H1 (cell line): ENCODE measurements around the gene MYH11. TPM values are rescaled to one million over a fixed set of nuclear protein-coding genes. Genes with fewer than 3 reads are reported as not detected.

ENCODE experiments used
- ASH2L ChIP-seq: fragments of 200-600, 300-600 bp; sonication (generic); IDR thresholded peaks from one replicate; pipeline ENCODE4 v1.7.1; 2017; ENCODE audit warnings: low read length
- BACH1 ChIP-seq: IDR thresholded peaks from 2 replicates; pipeline ENCODE4 v1.6.1; 2012; ENCODE audit warnings: low read length, improper control_type of control experiment
- EP300 ChIP-seq, 2 experiments: IDR thresholded peaks; 1 replicate in 1 of 2; 2 replicates in 1 of 2; pipeline ENCODE4 v1.6.1; 2011 to 2012; ENCODE audit warnings: low read depth in 2 of 2, low read length in 2 of 2, mild to moderate bottlenecking in 2 of 2, borderline replicate concordance in 1 of 2, inconsistent platforms in 1 of 2, moderate library complexity in 1 of 2
- JUN ChIP-seq: IDR thresholded peaks from 2 replicates; pipeline ENCODE4 v1.6.1; 2011; ENCODE audit warnings: low read depth, mild to moderate bottlenecking, improper control_type of control experiment, low read length
- JUND ChIP-seq: IDR thresholded peaks from 2 replicates; pipeline ENCODE4 v1.6.1; 2011; ENCODE audit warnings: mild to moderate bottlenecking, improper control_type of control experiment, low read length
- MAFK ChIP-seq: IDR thresholded peaks from 2 replicates; pipeline ENCODE4 v1.6.1; 2012; ENCODE audit warnings: low read depth, mild to moderate bottlenecking, improper control_type of control experiment, low read length
- SIX5 ChIP-seq: IDR thresholded peaks from 2 replicates; pipeline ENCODE4 v1.6.1; 2011; ENCODE audit warnings: mild to moderate bottlenecking, low read depth, low read length
- SP2 ChIP-seq: IDR thresholded peaks from 2 replicates; pipeline ENCODE4 v1.6.1; 2012; ENCODE audit warnings: mild to moderate bottlenecking, low read length, inconsistent platforms
- polyA plus RNA-seq, 7 experiments: library from polyadenylated mRNA; depleted of rRNA in 3 of 7; stranded (reverse) in 5 of 7; unstranded in 2 of 7; fragments of >200 nt in 5 of 7; fragments of 200-250 nt in 2 of 7; gene quantifications; 1 replicate in 5 of 7; 2 replicates in 1 of 7; 4 replicates in 1 of 7; pipeline versions ENCODE4 v1.2.1 to v1.2.3, GENCODE V29; 2011 to 2013; ENCODE audit warnings: missing spikeins in 2 of 7, mixed read lengths in 2 of 7
- total RNA-seq: library from RNA; stranded (reverse); fragmentation: NEBNext Ultra II Directional; extraction: Animal tissue kit (Norgen Biotek cat#: 25700); gene quantifications from 2 replicates; pipeline ENCODE4 v1.2.1, GENCODE V29; 2021
- TF ChIP-seq, protein P1 (sequence below): fragments of 300-600 bp; sonication (generic); IDR thresholded peaks from 2 replicates; pipeline ENCODE4 v1.7.1; 2012; ENCODE audit warnings: low read length, moderate library complexity, mild to moderate bottlenecking, inconsistent platforms; ENCODE audit not compliant: insufficient replicate concordance
- TF ChIP-seq, protein P2 (sequence below): IDR thresholded peaks from 2 replicates; pipeline ENCODE4 v1.6.1; 2011; ENCODE audit warnings: low read length, improper control_type of control experiment

MYH11 gene
- total and polyA plus RNA-seq, 2 of the 8 experiments (the other 6 are each of a cell fraction or from before 2014, with no cell fraction given): 0.11 to 0.78 TPM

DNA sequence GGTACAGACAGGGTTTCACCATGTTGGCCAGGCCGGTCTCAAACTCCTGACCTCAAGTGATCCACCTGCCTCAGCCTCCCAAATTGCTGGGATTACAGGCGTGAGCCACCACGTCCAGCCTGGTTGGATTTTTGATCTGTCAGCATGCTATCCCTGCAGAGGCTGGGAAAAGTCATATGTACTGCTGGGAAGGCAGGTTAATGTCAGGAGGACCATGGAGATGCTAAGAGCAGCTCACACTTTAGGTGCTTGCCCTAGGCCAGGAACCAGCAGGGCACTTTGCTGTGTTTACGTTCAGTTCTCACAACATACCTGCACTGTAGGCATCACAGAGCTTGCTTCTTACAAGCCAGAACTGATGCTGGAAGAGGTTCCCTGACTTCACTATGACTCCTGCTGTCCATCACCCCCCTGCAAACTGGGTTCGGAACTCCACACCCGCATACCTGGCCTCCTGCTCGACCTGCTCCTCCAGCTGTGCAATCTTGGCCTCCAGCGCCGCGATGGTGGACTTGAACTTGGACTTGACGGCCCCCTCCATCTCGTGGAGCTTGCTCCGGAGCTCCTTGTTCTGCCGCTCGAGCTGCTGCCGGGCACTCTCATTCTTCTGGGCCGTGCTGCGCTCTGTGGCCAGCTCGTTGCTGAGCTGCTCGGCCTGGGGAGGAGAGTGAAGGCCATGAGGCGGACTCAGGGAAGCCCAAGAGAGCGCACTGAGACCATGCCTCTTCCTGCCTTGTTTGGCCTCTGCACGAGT, 140.0 kb downstream of the MYH11 start (continued):
- TF ChIP-seq, protein P1, sequence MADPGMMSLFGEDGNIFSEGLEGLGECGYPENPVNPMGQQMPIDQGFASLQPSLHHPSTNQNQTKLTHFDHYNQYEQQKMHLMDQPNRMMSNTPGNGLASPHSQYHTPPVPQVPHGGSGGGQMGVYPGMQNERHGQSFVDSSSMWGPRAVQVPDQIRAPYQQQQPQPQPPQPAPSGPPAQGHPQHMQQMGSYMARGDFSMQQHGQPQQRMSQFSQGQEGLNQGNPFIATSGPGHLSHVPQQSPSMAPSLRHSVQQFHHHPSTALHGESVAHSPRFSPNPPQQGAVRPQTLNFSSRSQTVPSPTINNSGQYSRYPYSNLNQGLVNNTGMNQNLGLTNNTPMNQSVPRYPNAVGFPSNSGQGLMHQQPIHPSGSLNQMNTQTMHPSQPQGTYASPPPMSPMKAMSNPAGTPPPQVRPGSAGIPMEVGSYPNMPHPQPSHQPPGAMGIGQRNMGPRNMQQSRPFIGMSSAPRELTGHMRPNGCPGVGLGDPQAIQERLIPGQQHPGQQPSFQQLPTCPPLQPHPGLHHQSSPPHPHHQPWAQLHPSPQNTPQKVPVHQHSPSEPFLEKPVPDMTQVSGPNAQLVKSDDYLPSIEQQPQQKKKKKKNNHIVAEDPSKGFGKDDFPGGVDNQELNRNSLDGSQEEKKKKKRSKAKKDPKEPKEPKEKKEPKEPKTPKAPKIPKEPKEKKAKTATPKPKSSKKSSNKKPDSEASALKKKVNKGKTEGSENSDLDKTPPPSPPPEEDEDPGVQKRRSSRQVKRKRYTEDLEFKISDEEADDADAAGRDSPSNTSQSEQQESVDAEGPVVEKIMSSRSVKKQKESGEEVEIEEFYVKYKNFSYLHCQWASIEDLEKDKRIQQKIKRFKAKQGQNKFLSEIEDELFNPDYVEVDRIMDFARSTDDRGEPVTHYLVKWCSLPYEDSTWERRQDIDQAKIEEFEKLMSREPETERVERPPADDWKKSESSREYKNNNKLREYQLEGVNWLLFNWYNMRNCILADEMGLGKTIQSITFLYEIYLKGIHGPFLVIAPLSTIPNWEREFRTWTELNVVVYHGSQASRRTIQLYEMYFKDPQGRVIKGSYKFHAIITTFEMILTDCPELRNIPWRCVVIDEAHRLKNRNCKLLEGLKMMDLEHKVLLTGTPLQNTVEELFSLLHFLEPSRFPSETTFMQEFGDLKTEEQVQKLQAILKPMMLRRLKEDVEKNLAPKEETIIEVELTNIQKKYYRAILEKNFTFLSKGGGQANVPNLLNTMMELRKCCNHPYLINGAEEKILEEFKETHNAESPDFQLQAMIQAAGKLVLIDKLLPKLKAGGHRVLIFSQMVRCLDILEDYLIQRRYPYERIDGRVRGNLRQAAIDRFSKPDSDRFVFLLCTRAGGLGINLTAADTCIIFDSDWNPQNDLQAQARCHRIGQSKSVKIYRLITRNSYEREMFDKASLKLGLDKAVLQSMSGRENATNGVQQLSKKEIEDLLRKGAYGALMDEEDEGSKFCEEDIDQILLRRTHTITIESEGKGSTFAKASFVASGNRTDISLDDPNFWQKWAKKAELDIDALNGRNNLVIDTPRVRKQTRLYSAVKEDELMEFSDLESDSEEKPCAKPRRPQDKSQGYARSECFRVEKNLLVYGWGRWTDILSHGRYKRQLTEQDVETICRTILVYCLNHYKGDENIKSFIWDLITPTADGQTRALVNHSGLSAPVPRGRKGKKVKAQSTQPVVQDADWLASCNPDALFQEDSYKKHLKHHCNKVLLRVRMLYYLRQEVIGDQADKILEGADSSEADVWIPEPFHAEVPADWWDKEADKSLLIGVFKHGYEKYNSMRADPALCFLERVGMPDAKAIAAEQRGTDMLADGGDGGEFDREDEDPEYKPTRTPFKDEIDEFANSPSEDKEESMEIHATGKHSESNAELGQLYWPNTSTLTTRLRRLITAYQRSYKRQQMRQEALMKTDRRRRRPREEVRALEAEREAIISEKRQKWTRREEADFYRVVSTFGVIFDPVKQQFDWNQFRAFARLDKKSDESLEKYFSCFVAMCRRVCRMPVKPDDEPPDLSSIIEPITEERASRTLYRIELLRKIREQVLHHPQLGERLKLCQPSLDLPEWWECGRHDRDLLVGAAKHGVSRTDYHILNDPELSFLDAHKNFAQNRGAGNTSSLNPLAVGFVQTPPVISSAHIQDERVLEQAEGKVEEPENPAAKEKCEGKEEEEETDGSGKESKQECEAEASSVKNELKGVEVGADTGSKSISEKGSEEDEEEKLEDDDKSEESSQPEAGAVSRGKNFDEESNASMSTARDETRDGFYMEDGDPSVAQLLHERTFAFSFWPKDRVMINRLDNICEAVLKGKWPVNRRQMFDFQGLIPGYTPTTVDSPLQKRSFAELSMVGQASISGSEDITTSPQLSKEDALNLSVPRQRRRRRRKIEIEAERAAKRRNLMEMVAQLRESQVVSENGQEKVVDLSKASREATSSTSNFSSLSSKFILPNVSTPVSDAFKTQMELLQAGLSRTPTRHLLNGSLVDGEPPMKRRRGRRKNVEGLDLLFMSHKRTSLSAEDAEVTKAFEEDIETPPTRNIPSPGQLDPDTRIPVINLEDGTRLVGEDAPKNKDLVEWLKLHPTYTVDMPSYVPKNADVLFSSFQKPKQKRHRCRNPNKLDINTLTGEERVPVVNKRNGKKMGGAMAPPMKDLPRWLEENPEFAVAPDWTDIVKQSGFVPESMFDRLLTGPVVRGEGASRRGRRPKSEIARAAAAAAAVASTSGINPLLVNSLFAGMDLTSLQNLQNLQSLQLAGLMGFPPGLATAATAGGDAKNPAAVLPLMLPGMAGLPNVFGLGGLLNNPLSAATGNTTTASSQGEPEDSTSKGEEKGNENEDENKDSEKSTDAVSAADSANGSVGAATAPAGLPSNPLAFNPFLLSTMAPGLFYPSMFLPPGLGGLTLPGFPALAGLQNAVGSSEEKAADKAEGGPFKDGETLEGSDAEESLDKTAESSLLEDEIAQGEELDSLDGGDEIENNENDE: no peak
- no peak for TF ChIP-seq EP300 (IDR thresholded peaks at IDR 0.05; ENCODE audit: borderline replicate concordance in 1 of 2, low read depth in 2 of 2, low read length in 2 of 2)
- TF ChIP-seq SIX5: no peak
- no peak for TF ChIP-seq MAFK
- TF ChIP-seq JUND: no peak
- TF ChIP-seq, protein P2, sequence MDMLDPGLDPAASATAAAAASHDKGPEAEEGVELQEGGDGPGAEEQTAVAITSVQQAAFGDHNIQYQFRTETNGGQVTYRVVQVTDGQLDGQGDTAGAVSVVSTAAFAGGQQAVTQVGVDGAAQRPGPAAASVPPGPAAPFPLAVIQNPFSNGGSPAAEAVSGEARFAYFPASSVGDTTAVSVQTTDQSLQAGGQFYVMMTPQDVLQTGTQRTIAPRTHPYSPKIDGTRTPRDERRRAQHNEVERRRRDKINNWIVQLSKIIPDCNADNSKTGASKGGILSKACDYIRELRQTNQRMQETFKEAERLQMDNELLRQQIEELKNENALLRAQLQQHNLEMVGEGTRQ: no peak
- TF ChIP-seq ASH2L: no peak
- TF ChIP-seq SP2: no peak
- no peak for TF ChIP-seq BACH1
- TF ChIP-seq JUN: no peak
